ENCODE measurements around the gene ASB6. TPM values are rescaled to one million over a fixed set of nuclear protein-coding genes. Genes with fewer than 3 reads are reported as not detected.

ASB6 gene
- total RNA-seq, 1 donor from 2014 or later: 20.1 TPM

DNA sequence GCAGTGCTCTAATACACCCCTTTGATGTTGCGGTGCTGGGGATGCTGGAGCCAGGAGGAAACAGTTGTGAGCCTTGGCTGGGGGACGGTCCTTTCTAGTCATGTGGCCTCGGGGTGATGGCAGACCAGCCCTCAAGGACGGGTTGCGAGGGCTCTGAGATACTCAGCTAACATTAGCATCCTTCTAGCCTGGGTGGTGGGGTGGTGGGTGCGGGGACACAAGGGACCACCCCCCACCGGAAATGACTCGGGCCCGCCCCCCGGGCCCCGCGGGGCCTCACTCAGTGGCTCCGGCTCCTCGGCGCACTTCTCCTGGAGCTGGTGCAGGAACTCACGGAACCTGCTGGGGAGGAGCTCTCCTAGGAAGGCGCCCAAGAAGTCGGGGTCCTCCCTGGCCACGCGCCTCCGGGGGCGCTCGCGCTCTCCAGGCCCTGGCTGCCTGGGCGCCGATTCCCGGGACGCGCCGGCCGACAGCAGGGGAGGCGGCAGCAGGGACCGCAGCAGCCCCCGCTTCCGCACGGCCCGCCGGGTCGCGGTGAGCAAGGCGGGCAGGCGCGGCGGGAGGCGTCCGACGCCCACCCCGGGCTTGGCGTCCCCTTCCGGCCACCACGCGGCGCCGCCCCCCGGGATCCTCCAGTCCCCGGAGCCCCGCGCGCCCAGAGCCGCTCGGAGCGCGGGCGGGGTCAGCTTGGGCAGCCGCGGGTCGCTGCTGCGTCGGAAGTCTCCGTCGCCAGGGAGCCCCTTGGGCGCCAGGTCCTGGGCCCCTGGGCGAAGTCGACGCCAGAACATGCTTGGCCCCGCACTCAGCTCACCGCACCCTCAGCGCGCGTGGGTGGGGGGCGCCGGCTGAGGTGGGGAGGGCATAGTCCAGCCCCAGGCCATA is 21.9 kb downstream of the ASB6 start:
- no peaks in the 10 kb centered on the region for H3K9me3 Mint-ChIP-seq
- ChIA-PET CTCF (interaction anchor here (1.0 to 2.6 kb wide), 4 partner anchors 8 to 489 kb away, joined by 3 to 9 read pairs (median 6); no protein-coding TSS in a partner anchor), POLR2A (interaction anchor here (1.6 kb wide), 1 partner anchor 9 kb away, joined by 5 read pairs; no protein-coding TSS in a partner anchor)
- H3K4me1 Mint-ChIP-seq: peaks cover 18% of the 10 kb centered on the region
- no peak for ATAC-seq (ENCODE audit: low read depth)
- TF ChIP-seq CTCF (IDR thresholded peaks at IDR 0.05): no peak
- peak overlapping the region; percentile 32 for H3K4me3 Mint-ChIP-seq
- intact Hi-C loops (cut with micrococcal nuclease): no loop called here
- peaks cover 20% of the 10 kb centered on the region for H3K27me3 Mint-ChIP-seq
- H3K36me3 Mint-ChIP-seq (ENCODE audit: low read depth): no peaks in the 10 kb centered on the region
- H3K27ac Mint-ChIP-seq: no peak overlapping the region
- DNase-seq: no peak

- no peaks in the 10 kb centered on the region for H3K36me3 Mint-ChIP-seq (ENCODE audit: low read depth)
- TF ChIP-seq CTCF (IDR thresholded peaks at IDR 0.05): no peak
- H3K4me1 Mint-ChIP-seq: peaks cover 7% of the 10 kb centered on the region
- DNase-seq: no peak
- no peak overlapping the region for H3K4me3 Mint-ChIP-seq
- H3K9me3 Mint-ChIP-seq: no peaks in the 10 kb centered on the region
- intact Hi-C loops (cut with micrococcal nuclease): no loop called here
- no peak overlapping the region for H3K27ac Mint-ChIP-seq
- POLR2A ChIA-PET: no interaction called here
- H3K27me3 Mint-ChIP-seq: peaks cover 22% of the 10 kb centered on the region
- CTCF ChIA-PET: no interaction called here
- ATAC-seq (ENCODE audit: low read depth): no peak
Measured at GRCh38 chr9:129617167-129617566, 24.8 kb downstream of the ASB6 start.

DNA sequence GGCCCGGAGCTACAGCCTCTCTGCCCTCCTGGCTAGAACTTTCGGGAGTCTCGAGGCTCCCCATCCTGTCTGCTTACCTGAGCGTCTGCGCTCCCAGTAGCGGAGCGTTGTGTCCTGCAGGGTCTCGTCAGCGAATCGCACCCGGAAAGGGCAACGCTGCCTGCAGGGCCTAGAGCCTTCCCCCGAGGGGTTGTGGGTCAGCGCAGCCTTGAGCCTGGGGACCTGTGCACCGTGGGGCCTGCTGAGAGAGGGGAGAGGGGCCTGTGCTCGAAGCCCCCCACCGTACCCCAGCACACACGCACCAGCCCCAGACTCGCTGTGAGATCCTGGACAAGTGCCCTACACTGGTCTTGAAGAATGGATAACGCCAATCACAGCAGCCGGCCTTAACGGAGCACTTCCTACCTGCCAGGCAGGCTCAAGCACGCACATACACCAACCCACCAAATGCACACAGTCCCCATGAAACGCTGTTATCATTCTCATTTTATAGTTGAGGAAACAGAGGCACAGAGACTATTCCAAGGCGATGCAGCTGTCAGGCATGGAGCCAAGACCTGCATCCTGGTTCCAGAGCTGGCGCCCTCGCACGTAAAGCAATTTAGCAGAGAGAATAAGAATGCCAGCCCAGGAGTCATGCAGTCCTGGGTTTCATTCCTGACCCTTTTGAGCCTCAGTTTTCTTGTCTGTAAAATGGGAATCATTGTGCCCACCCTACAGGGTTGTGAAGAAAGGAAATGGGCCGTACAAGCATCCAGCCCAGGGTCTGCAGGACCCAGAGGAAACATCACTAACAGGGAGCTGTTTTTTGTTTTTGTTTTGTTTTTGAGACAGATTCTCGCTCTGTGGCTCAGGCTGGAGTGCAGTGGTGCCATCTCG is 26.3 kb downstream of the ASB6 start:
- Mint-ChIP-seq H3K9me3 (no peaks in the 10 kb centered on the region), H3K4me1 (peaks cover 10% of the 10 kb centered on the region), H3K27me3 (peaks cover 11% of the 10 kb centered on the region), H3K27ac (no peak overlapping the region), H3K4me3 (no peak overlapping the region), H3K36me3 (ENCODE audit: low read depth) (no peaks in the 10 kb centered on the region)
- no peak for ATAC-seq (ENCODE audit: low read depth)
- intact Hi-C loops (cut with micrococcal nuclease): no loop called here
- no peak for TF ChIP-seq CTCF (IDR thresholded peaks at IDR 0.05)
- CTCF ChIA-PET: no interaction called here
- POLR2A ChIA-PET: interaction anchor here (0.5 to 0.7 kb wide), 3 partner anchors 99 to 568 kb away, joined by 3 to 5 read pairs (median 3); no protein-coding TSS in a partner anchor
- DNase-seq: no peak

DNA sequence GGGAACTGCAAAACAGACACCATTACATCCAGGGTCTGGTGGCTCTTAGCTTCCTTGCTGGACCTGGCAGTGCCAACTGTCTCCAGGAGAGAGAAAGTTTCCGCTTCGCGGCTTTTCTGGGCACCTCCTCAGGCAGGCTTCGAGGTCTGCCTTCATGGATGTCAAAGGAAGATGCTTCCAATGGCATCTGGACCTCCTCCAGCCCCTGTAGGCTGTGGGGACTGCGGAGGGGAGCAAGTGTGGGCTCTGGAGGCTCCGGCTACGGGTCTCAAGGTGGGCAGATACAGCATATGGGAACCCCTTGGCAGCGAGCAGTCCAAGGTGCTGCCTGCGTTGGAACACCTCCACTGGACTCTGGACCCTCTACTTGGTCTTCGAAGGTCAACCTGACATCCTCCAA is 27.0 kb downstream of the ASB6 start:
- no peak for DNase-seq
- Mint-ChIP-seq H3K4me1 (peaks cover 11% of the 10 kb centered on the region), H3K9me3 (no peaks in the 10 kb centered on the region), H3K27ac (no peak overlapping the region), H3K27me3 (peaks cover 11% of the 10 kb centered on the region), H3K4me3 (no peak overlapping the region), H3K36me3 (ENCODE audit: low read depth) (no peaks in the 10 kb centered on the region)
- intact Hi-C loops (cut with micrococcal nuclease): no loop called here
- ATAC-seq (ENCODE audit: low read depth): no peak
- ChIA-PET POLR2A (interaction anchor here (0.6 to 1.2 kb wide), 4 partner anchors 10 to 568 kb away, joined by 3 to 6 read pairs (median 3); no protein-coding TSS in a partner anchor), CTCF (interaction anchor here (1.1 to 2.6 kb wide), 2 partner anchors 9 to 483 kb away, joined by 5 to 8 read pairs; no protein-coding TSS in a partner anchor)
- no peak for TF ChIP-seq CTCF (IDR thresholded peaks at IDR 0.05)
